Hepatocyte (in vitro differentiated cells): ENCODE data around the gene CPHXL. TPM values are rescaled to one million over a fixed set of nuclear protein-coding genes. Genes with fewer than 3 reads are reported as not detected.
A peak's percentile ranks its signal among the peaks of the same experiment; 100 is the strongest.

Experiments
- DNase-seq: peaks from one replicate; pipeline ENCODE4 v3.0.0-alpha.2; 2016; ENCODE audit warnings: low spot score
- H2AFZ ChIP-seq: fragments of 200-600 bp; sonication (generic); 2 replicates; pipeline ENCODE4 v1.6.0; 2016; ENCODE audit warnings: antibody characterized with exemption, mild to moderate bottlenecking
- H3K27ac ChIP-seq: fragments of 200-600 bp; sonication (generic); 2 replicates; pipeline ENCODE4 v1.5.1; 2016; ENCODE audit warnings: mild to moderate bottlenecking
- H3K27me3 ChIP-seq: fragments of 200-600 bp; sonication (generic); 2 replicates; pipeline ENCODE4 v1.6.1; 2016
- H3K36me3 ChIP-seq: fragments of 200-600 bp; sonication (generic); replicated peaks from 2 replicates; pipeline ENCODE4 v1.5.1; 2016; ENCODE audit warnings: low read depth; ENCODE audit not compliant: insufficient read depth
- H3K4me1 ChIP-seq: fragments of 200-600 bp; sonication (generic); 2 replicates; pipeline ENCODE4 v1.5.1; 2016; ENCODE audit warnings: mild to moderate bottlenecking, moderate library complexity; ENCODE audit not compliant: insufficient read depth
- H3K4me2 ChIP-seq: fragments of 200-600 bp; sonication (generic); 2 replicates; pipeline ENCODE4 v1.6.0; 2016
- H3K4me3 ChIP-seq: fragments of 200-600 bp; sonication (generic); 2 replicates; pipeline ENCODE4 v1.5.1; 2016; ENCODE audit warnings: mild to moderate bottlenecking
- H3K79me2 ChIP-seq: fragments of 200-600 bp; sonication (generic); 2 replicates; pipeline ENCODE4 v1.6.0; 2017; ENCODE audit warnings: mild to moderate bottlenecking
- H3K9me2 ChIP-seq: fragments of 200-600 bp; sonication (generic); replicated peaks from 2 replicates; pipeline ENCODE4 v1.6.0; 2017; ENCODE audit warnings: mild to moderate bottlenecking; ENCODE audit not compliant: insufficient read depth
- H3K9me3 ChIP-seq: fragments of 200-600 bp; sonication (generic); 2 replicates; pipeline ENCODE4 v1.5.1; 2016; ENCODE audit warnings: low read depth, mild to moderate bottlenecking
- H4K20me1 ChIP-seq: fragments of 200-600 bp; sonication (generic); 2 replicates; pipeline ENCODE4 v1.6.0; 2016; ENCODE audit warnings: mild to moderate bottlenecking; ENCODE audit not compliant: insufficient read depth, poor library complexity, severe bottlenecking
- CTCF ChIP-seq: fragments of 200-600 bp; sonication (generic); IDR thresholded peaks from 2 replicates; pipeline ENCODE4 v1.5.1; 2016; ENCODE audit warnings: antibody characterized with exemption, mild to moderate bottlenecking; ENCODE audit not compliant: poor library complexity
- EZH2 ChIP-seq: fragments of 200-600 bp; sonication (generic); IDR thresholded peaks from 2 replicates; pipeline ENCODE4 v1.6.1; 2016; ENCODE audit warnings: antibody characterized with exemption, mild to moderate bottlenecking, borderline replicate concordance
- EZH2phosphoT487 ChIP-seq: fragments of 200-600 bp; sonication (generic); IDR thresholded peaks from one replicate; pipeline ENCODE4 v1.6.1; 2018; ENCODE audit warnings: antibody characterized with exemption, mild to moderate bottlenecking, low read depth, moderate library complexity; ENCODE audit not compliant: unreplicated experiment, severe bottlenecking
- WGBS: methylation state at CpG from one replicate; pipeline ENCODE4 v1.1.6; 2016; ENCODE audit warnings: low lambda C conversion rate; ENCODE audit errors: missing lambda C conversion rate; 5-methylcytosine and 5-hydroxymethylcytosine counted together
- polyA plus RNA-seq: library from polyadenylated mRNA; unstranded; fragments of >200 nt; fragmentation: Nextera tagmentation; extraction: Ambion mirVana; gene quantifications from 2 replicates; pipeline ENCODE4 v1.2.1, GENCODE V29; 2016
- total RNA-seq: library from RNA; depleted of rRNA; stranded (reverse); fragments of >200 nt; gene quantifications from 2 replicates; pipeline ENCODE4 v1.2.3, GENCODE V29; 2014

CPHXL gene
- total and polyA plus RNA-seq, 2 experiments from 2014 or later = not detected

- H3K9me3 ChIP-seq = no peaks in the 10 kb centered on the region
- H3K36me3 ChIP-seq = no peaks in the 10 kb centered on the region
- no peak overlapping the region for H3K27ac ChIP-seq
- H3K27me3 ChIP-seq = no peaks in the 10 kb centered on the region
- H3K4me2 ChIP-seq = no peak overlapping the region
- H3K9me2 ChIP-seq = no peaks in the 10 kb centered on the region
- DNase-seq = no peak
- no CpG with 5 or more reads among the region's 2 CpGs for WGBS
- no peaks in the 10 kb centered on the region for H3K79me2 ChIP-seq
- no peak overlapping the region for H2AFZ ChIP-seq
- TF ChIP-seq CTCF = no peak
- TF ChIP-seq EZH2 = no peak
- TF ChIP-seq EZH2phosphoT487 = no peak
- no peak overlapping the region for H3K4me3 ChIP-seq
- no peaks in the 10 kb centered on the region for H3K4me1 ChIP-seq
- H4K20me1 ChIP-seq = no peaks in the 10 kb centered on the region
Observed at GRCh38 chr16:75760018-75760519, 33.8 kb upstream of the CPHXL start.

GRCh38 chr16:75758215-75758614, 31.9 kb upstream of the CPHXL start:
- no peaks in the 10 kb centered on the region for H3K36me3 ChIP-seq
- WGBS = 67% methylated on average over 1 of the region's 1 CpG
- H3K4me2 ChIP-seq = no peak overlapping the region
- TF ChIP-seq EZH2phosphoT487 (no peak), CTCF (no peak), EZH2 (no peak)
- no peak overlapping the region for H3K27ac ChIP-seq
- no peaks in the 10 kb centered on the region for H3K9me3 ChIP-seq
- H3K9me2 ChIP-seq = no peaks in the 10 kb centered on the region
- no peaks in the 10 kb centered on the region for H3K27me3 ChIP-seq
- no peaks in the 10 kb centered on the region for H4K20me1 ChIP-seq
- H3K4me3 ChIP-seq = no peak overlapping the region
- no peak for DNase-seq
- no peaks in the 10 kb centered on the region for H3K79me2 ChIP-seq
- no peak overlapping the region for H2AFZ ChIP-seq
- peaks cover 12% of the 10 kb centered on the region for H3K4me1 ChIP-seq

GRCh38 chr16:75754141-75754540, 27.9 kb upstream of the CPHXL start:
- Histone ChIP-seq H3K27me3 (no peaks in the 10 kb centered on the region), H3K9me3 (no peaks in the 10 kb centered on the region), H3K79me2 (no peaks in the 10 kb centered on the region), H3K4me3 (no peak overlapping the region), H2AFZ (no peak overlapping the region), H3K36me3 (no peaks in the 10 kb centered on the region), H3K9me2 (no peaks in the 10 kb centered on the region), H3K27ac (peak overlapping the region; percentile 80), H4K20me1 (no peaks in the 10 kb centered on the region), H3K4me1 (peaks cover 23% of the 10 kb centered on the region), H3K4me2 (peak overlapping the region; percentile 13)
- TF ChIP-seq EZH2 = no peak
- TF ChIP-seq EZH2phosphoT487 = no peak
- no peak for TF ChIP-seq CTCF
- WGBS = 24% methylated on average over 5 of the region's 5 CpGs
- peak; percentile 68 for DNase-seq

- Histone ChIP-seq H3K79me2 (no peaks in the 10 kb centered on the region), H4K20me1 (no peaks in the 10 kb centered on the region), H3K4me1 (peaks cover 27% of the 10 kb centered on the region), H3K9me3 (no peaks in the 10 kb centered on the region), H2AFZ (no peak overlapping the region), H3K4me3 (no peak overlapping the region), H3K9me2 (no peaks in the 10 kb centered on the region), H3K27me3 (no peaks in the 10 kb centered on the region), H3K36me3 (no peaks in the 10 kb centered on the region), H3K4me2 (peak overlapping the region; percentile 21), H3K27ac (peak overlapping the region; percentile 59)
- DNase-seq = peak; percentile 60
- 8% methylated on average over 3 of the region's 3 CpGs for WGBS
- no peak for TF ChIP-seq EZH2phosphoT487
- no peak for TF ChIP-seq EZH2
- no peak for TF ChIP-seq CTCF
Observed at GRCh38 chr16:75750528-75750927, 24.2 kb upstream of the CPHXL start.
